Lower leg skin (tissue), 3 donors: Measurements from ENCODE around the gene PNPO.

ENCODE experiments used
- CTCF ChIP-seq, 3 donors: fragments of 450-650 bp; IDR thresholded peaks; one replicate each; pipeline ENCODE4 v1.5.1; 2016; ENCODE audit warnings: antibody characterized with exemption in 3 of 3, mild to moderate bottlenecking in 3 of 3, moderate library complexity in 2 of 3
- POLR2A ChIP-seq, 2 donors: fragments of 450-650 bp; IDR thresholded peaks; one replicate each; pipeline ENCODE4 v1.6.1; 2016 to 2017; ENCODE audit warnings: antibody characterized with exemption in 2 of 2, mild to moderate bottlenecking in 1 of 2, moderate library complexity in 1 of 2

GRCh38 chr17:47967607-47968252, 26.4 kb downstream of the PNPO start:
- TF ChIP-seq CTCF (IDR thresholded peaks at IDR 0.05) = no peak
- TF ChIP-seq POLR2A (IDR thresholded peaks at IDR 0.05) = no peak
